ENCODE measurements around the gene RCVRN. TPM values are rescaled to one million over a fixed set of nuclear protein-coding genes. Genes with fewer than 3 reads are reported as not detected.

The RCVRN gene
- polyA plus RNA-seq, 1 of the 3 experiments (the other 2 are of a cell fraction), result not detected

DNA sequence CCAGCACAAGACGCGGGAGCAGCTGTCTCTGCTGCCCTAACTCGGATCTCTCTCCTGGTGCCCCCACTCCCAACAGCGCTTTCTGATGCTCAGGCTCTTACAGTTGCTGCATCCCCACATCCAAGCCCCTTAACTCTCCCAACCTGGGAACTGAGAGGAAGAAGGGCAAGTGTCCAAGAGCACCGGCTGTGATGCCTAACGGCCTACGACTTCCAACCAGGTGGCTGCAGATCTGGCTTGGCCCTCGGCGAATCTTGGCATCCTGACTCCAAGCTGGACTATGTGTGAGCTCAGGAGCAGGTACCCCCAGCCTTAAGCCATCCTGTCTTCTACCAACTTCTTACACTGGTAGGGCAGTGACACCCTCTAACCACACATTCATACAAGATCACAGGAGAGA lies 38.3 kb upstream of the RCVRN start:
- WGBS (ENCODE audit: low lambda C conversion rate), result 27% methylated on average over 9 of the region's 9 CpGs
- Histone ChIP-seq H3K4me2 (no peak overlapping the region), H3F3A (replicated peaks; ENCODE audit: insufficient read depth) (no peaks in the 10 kb centered on the region), H3K4me3 (ENCODE audit: low read depth in 2 of 2, low read length in 1 of 2) (no peak overlapping the region), H3K9me2 (no peaks in the 10 kb centered on the region), H3K27ac (ENCODE audit: low read depth in 2 of 2, low read length in 1 of 2) (no peak overlapping the region), H3K27me3 (ENCODE audit: insufficient read depth) (peaks cover 4% of the 10 kb centered on the region; the same call in 1 of the 2 replicates), H3K36me3 (replicated peaks in 1 of 2; ENCODE audit: control insufficient read depth in 1 of 2, insufficient read depth in 2 of 2, low read length in 1 of 2) (no peaks in the 10 kb centered on the region), H3K9ac (no peak overlapping the region), H3K79me2 (ENCODE audit: insufficient read depth) (no peaks in the 10 kb centered on the region), H4K20me1 (ENCODE audit: insufficient read depth) (no peaks in the 10 kb centered on the region), H3K9me3 (no peaks in the 10 kb centered on the region), H3K4me1 (ENCODE audit: control insufficient read depth in 1 of 2, insufficient read depth in 2 of 2, low read depth in 1 of 2, low read length in 1 of 2) (no peaks in the 10 kb centered on the region), H2AFZ (ENCODE audit: low read depth) (no peak overlapping the region)
- no peak for DNase-seq
- ChIA-PET POLR2A (no interaction called here), CTCF (interaction anchor here (0.8 to 3.5 kb wide), 2 partner anchors 15 to 19 kb away, joined by 3 to 17 read pairs; no protein-coding TSS in a partner anchor)
- TF ChIP-seq RXRA (IDR thresholded peaks at IDR 0.05; ENCODE audit: borderline replicate concordance, low read depth), result no peak
- no peak for TF ChIP-seq RCOR1 (IDR thresholded peaks at IDR 0.05; ENCODE audit: low read length)
- no peak for TF ChIP-seq POLR2AphosphoS5 (IDR thresholded peaks at IDR 0.05; ENCODE audit: low read depth, low read length)
- no peak for TF ChIP-seq TCF12 (IDR thresholded peaks at IDR 0.05)
- TF ChIP-seq, protein P1, sequence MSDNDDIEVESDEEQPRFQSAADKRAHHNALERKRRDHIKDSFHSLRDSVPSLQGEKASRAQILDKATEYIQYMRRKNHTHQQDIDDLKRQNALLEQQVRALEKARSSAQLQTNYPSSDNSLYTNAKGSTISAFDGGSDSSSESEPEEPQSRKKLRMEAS (IDR thresholded peaks at IDR 0.05; ENCODE audit: low read depth), result no peak
- TF ChIP-seq, protein P2, sequence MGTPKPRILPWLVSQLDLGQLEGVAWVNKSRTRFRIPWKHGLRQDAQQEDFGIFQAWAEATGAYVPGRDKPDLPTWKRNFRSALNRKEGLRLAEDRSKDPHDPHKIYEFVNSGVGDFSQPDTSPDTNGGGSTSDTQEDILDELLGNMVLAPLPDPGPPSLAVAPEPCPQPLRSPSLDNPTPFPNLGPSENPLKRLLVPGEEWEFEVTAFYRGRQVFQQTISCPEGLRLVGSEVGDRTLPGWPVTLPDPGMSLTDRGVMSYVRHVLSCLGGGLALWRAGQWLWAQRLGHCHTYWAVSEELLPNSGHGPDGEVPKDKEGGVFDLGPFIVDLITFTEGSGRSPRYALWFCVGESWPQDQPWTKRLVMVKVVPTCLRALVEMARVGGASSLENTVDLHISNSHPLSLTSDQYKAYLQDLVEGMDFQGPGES (IDR thresholded peaks at IDR 0.05; ENCODE audit: low read depth, low read length), result no peak
- TF ChIP-seq, protein P3, sequence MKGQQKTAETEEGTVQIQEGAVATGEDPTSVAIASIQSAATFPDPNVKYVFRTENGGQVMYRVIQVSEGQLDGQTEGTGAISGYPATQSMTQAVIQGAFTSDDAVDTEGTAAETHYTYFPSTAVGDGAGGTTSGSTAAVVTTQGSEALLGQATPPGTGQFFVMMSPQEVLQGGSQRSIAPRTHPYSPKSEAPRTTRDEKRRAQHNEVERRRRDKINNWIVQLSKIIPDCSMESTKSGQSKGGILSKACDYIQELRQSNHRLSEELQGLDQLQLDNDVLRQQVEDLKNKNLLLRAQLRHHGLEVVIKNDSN (IDR thresholded peaks at IDR 0.05; ENCODE audit: borderline replicate concordance, low read depth), result no peak
- no peak for TF ChIP-seq NFIC (IDR thresholded peaks at IDR 0.05; ENCODE audit: borderline replicate concordance)
- no peak for TF ChIP-seq SMC3 (IDR thresholded peaks at IDR 0.05; ENCODE audit: low read depth, low read length)
- no peak for TF ChIP-seq GABPA (IDR thresholded peaks at IDR 0.05; ENCODE audit: low read depth)
- no peak for TF ChIP-seq GATA2 (CRISPR knock-in tag; IDR thresholded peaks at IDR 0.05)
- TF ChIP-seq YY1 (IDR thresholded peaks at IDR 0.05; ENCODE audit: low read depth), result no peak
- TF ChIP-seq, protein P4, sequence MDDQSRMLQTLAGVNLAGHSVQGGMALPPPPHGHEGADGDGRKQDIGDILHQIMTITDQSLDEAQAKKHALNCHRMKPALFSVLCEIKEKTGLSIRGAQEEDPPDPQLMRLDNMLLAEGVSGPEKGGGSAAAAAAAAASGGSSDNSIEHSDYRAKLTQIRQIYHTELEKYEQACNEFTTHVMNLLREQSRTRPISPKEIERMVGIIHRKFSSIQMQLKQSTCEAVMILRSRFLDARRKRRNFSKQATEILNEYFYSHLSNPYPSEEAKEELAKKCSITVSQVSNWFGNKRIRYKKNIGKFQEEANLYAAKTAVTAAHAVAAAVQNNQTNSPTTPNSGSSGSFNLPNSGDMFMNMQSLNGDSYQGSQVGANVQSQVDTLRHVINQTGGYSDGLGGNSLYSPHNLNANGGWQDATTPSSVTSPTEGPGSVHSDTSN (IDR thresholded peaks at IDR 0.05), result no peak
- no peak for TF ChIP-seq EP300 (IDR thresholded peaks at IDR 0.05; ENCODE audit: borderline replicate concordance in 1 of 2, low read depth in 1 of 2, low read length in 1 of 2)
- TF ChIP-seq CHD2 (IDR thresholded peaks at IDR 0.05; ENCODE audit: low read length, partially characterized antibody), result no peak

DNA sequence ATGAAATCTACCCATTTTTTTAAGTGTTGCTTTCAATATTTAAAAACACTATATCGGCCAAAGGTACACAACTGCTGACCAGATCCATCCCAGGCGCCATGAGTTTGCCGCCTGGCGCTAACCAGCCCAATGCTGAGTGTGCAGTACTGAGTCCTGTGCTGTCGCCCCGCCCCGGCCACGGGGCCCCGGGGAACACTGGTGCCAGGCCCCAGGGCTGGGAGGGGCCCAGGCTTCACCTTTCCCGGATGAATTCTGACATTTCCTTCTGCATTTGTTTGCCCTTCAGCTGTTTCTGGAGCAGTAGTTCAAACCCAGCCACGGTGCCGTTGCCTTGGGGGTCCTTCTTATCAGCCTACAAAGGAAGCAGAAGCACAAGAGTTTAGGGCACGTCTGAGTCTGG lies 37.8 kb upstream of the RCVRN start:
- no peak overlapping the region for H3K9ac ChIP-seq
- ChIA-PET CTCF (interaction anchor here (1.8 to 3.5 kb wide), 2 partner anchors 15 to 18 kb away, joined by 4 to 17 read pairs; no protein-coding TSS in a partner anchor), POLR2A (no interaction called here)
- H4K20me1 ChIP-seq (ENCODE audit: insufficient read depth), result no peaks in the 10 kb centered on the region
- H3K9me2 ChIP-seq, result no peaks in the 10 kb centered on the region
- H3K4me2 ChIP-seq, result no peak overlapping the region
- no peaks in the 10 kb centered on the region for H3K9me3 ChIP-seq
- peaks cover 4% of the 10 kb centered on the region; the same call in 1 of the 2 replicates for H3K27me3 ChIP-seq (ENCODE audit: insufficient read depth)
- H3K79me2 ChIP-seq (ENCODE audit: insufficient read depth), result no peaks in the 10 kb centered on the region
- H3K36me3 ChIP-seq (replicated peaks in 1 of 2; ENCODE audit: control insufficient read depth in 1 of 2, insufficient read depth in 2 of 2, low read length in 1 of 2), result no peaks in the 10 kb centered on the region
- TF ChIP-seq FOXJ3 (CRISPR knock-in tag; IDR thresholded peaks at IDR 0.05) (no peak), ELF1 (IDR thresholded peaks at IDR 0.05) (no peak)
- H3K27ac ChIP-seq (ENCODE audit: low read depth in 2 of 2, low read length in 1 of 2), result no peak overlapping the region
- WGBS (ENCODE audit: low lambda C conversion rate), result 22% methylated on average over 10 of the region's 13 CpGs
- no peaks in the 10 kb centered on the region for H3F3A ChIP-seq (replicated peaks; ENCODE audit: insufficient read depth)
- H2AFZ ChIP-seq (ENCODE audit: low read depth), result no peak overlapping the region
- H3K4me3 ChIP-seq (ENCODE audit: low read depth in 2 of 2, low read length in 1 of 2), result no peak overlapping the region
- no peaks in the 10 kb centered on the region for H3K4me1 ChIP-seq (ENCODE audit: control insufficient read depth in 1 of 2, insufficient read depth in 2 of 2, low read depth in 1 of 2, low read length in 1 of 2)
- no peak for DNase-seq
